22Rv1 (cell line): Measurements from ENCODE around the gene CEP63.

Source experiments
- H3K27ac ChIP-seq: fragments of 450-650 bp; 2 replicates; pipeline ENCODE4 v1.5.1; 2017
- CTCF ChIP-seq: fragments of 450-650 bp; IDR thresholded peaks from 2 replicates; pipeline ENCODE4 v1.5.1; 2017; ENCODE audit warnings: mild to moderate bottlenecking
- ZFX ChIP-seq: fragments of 450-650 bp; IDR thresholded peaks from 2 replicates; pipeline ENCODE4 v1.6.1; 2017; ENCODE audit warnings: antibody characterized with exemption, borderline replicate concordance

Gene CEP63

DNA sequence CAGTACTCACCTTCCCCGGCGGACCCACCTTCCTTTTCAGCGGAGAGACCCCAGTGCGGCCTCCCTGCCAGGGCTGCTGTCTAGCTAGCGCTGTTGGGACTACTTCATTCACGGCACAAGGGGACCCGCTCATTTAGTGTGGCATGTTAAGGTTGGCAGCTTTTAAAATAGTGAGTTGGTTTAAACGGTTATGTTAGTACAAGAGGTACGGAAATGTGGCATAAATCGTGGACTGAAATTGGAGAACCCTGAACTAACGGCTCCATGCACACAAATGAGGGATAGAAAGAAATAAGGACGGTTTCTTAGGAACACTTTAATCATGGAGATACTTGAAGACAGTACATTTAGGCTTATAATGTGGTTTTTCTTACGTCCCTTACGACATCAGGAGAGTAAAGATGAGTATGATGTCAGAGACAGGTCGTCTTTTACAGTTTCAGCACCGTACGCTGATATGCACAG lies 752 bp downstream of the CEP63 start:
- H3K27ac ChIP-seq, result peak overlapping the region; percentile 91
- no peak for TF ChIP-seq ZFX
- no peak for TF ChIP-seq CTCF

DNA sequence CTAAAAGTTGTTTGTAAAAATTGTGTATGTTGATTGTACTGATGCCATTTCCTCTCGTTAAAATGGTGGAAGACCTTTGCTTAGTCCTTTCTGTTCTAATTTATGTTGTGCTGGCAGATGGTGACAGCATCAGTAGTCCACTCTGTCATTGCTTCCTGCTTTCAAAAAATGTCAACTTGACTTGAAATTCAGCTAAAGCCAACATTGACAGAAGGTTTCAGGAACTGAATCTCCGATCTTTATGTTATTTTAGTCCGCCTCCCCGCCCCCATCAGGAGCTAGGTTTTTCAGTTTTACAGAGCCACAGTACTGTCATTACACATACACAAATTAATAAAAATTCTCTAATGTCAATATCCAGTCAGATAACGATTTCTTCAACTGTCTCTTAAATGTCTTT lies 1.5 kb downstream of the CEP63 start:
- peak overlapping the region; percentile 91; the same call in 1 of the 2 replicates for H3K27ac ChIP-seq
- no peak for TF ChIP-seq ZFX

DNA sequence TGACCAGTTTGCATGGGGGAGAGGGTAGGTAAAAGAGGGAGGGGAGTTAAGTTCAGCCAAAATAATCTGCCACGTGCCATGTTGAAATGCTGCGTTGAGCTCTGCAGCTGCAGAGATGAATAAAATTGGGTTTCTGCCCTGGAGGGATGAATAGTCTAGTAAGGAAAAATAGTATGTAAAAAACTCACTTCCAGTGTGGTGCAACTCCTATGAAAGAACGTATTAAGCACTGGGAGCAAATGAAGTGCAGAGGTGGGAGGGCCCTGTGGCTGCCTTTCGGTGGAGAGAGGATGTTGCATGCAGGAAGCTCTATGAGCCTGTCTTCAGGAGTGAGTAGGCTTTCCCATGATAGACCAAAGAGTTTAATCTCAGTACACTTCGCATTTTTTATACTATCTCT lies 8.6 kb downstream of the CEP63 start:
- no peak overlapping the region for H3K27ac ChIP-seq
- TF ChIP-seq ZFX, result no peak
- TF ChIP-seq CTCF, result no peak

GRCh38 chr3:134495980-134496379 lies 10.1 kb downstream of the CEP63 start:
- no peak for TF ChIP-seq CTCF
- no peak for TF ChIP-seq ZFX
- no peak overlapping the region for H3K27ac ChIP-seq

- H3K27ac ChIP-seq, result no peak overlapping the region
- TF ChIP-seq CTCF (no peak), ZFX (no peak)
Measured at GRCh38 chr3:134496471-134497071, 10.7 kb downstream of the CEP63 start.

GRCh38 chr3:134503266-134503665 lies 17.4 kb downstream of the CEP63 start:
- TF ChIP-seq CTCF, result no peak
- TF ChIP-seq ZFX, result no peak

GRCh38 chr3:134504132-134504531 lies 18.3 kb downstream of the CEP63 start:
- TF ChIP-seq ZFX (no peak), CTCF (no peak)
- no peak overlapping the region for H3K27ac ChIP-seq

More at GRCh38 chr3:134503266-134503665, 17.4 kb downstream of the CEP63 start:
- H3K27ac ChIP-seq, result no peak overlapping the region

- H3K27ac ChIP-seq, result no peak overlapping the region
- no peak for TF ChIP-seq ZFX
- TF ChIP-seq CTCF, result no peak
Measured at GRCh38 chr3:134505485-134505884, 19.6 kb downstream of the CEP63 start.
